ENCODE measurements around the gene CLDN15.
A peak's percentile ranks its signal among the peaks of the same experiment; 100 is the strongest.
"Not testable (repeated sequence)": the region's sequence is repeated elsewhere in the genome, so short reads cannot be mapped to it uniquely, and the experiment has no call there.

The CLDN15 gene

DNA sequence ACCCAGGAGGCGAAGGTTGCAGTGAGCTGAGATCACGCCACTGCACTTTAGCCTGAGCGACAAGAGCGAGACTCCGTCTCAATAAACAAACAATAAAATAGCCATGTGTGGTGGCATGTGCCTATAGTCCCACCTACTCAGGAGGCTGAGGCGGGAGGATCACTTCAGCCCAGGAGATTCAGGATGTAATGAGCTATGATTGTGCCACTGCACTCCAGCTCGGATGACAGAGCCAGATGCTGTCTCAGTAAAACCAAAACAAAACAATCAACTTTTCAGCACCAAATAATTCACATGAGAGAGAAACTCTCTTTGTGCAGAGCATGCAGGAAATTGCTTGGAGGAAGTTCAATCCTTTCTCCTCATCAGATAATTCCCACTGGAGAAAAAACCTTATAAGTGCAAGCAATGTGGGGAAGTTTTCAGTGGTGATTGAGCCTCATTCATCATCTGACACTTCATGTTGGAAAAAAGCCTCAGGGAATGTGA is 20.7 kb upstream of the CLDN15 start:
- H3K9me3 ChIP-seq (ENCODE audit: low read length) = no peaks in the 10 kb centered on the region
- H3K36me3 ChIP-seq (ENCODE audit: insufficient read depth, low read length) = no peaks in the 10 kb centered on the region
- H3K4me1 ChIP-seq (ENCODE audit: insufficient read depth, low read length) = no peaks in the 10 kb centered on the region
- no peak overlapping the region for H2AFZ ChIP-seq (ENCODE audit: low read depth, low read length)
- H3K27me3 ChIP-seq (ENCODE audit: insufficient read depth, low read length) = peaks cover 2% of the 10 kb centered on the region
- H3K4me3 ChIP-seq (ENCODE audit: low read length) = no peak overlapping the region

DNA sequence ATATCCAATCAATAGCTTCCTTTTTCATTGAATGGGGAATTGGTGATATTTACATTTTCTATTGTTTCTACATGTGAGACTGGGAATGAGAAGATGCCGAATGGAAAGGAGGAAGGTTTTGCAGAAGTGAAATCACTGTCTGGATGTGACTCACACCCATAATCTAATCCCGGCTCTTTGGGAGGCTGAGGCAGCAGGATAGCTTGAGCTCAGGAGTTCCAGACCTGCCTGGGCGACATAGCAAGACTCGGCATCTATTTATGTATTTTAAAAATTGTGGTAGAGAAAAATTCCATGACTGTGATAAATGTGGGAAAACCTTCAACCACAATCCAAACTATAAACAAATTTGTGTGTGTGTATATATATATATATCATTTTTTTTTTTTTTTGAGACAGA is 18.2 kb upstream of the CLDN15 start:
- Histone ChIP-seq H3K4me1 (ENCODE audit: insufficient read depth, low read length) (peaks cover 3% of the 10 kb centered on the region), H3K36me3 (ENCODE audit: insufficient read depth, low read length) (no peaks in the 10 kb centered on the region), H3K4me3 (ENCODE audit: low read length) (no peak overlapping the region), H2AFZ (ENCODE audit: low read depth, low read length) (no peak overlapping the region), H3K27me3 (ENCODE audit: insufficient read depth, low read length) (peaks cover 2% of the 10 kb centered on the region), H3K9me3 (ENCODE audit: low read length) (no peaks in the 10 kb centered on the region)

DNA sequence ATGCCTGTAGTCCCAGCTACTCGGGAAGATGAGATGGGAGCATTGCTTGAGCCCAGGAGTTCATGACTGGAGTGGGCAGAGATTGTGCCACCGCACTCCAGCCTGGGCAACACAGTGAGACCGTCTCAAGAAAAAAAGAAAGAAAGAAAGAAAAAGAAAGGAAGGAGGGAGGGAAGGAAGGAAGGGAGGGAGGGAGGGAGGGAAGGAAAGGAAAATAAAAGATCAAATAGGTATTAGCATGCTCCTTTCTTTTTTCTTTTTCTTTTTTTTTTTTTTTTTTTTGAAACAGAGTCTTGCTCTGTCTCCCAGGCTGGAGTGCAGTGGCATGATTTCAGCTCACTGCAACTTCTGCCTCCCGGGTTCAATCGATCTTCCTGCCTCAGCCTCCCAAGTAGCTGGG is 15.6 kb upstream of the CLDN15 start:
- H3K36me3 ChIP-seq (ENCODE audit: insufficient read depth, low read length); H3K27me3 ChIP-seq (ENCODE audit: insufficient read depth, low read length); H2AFZ ChIP-seq (ENCODE audit: low read depth, low read length); H3K4me1 ChIP-seq (ENCODE audit: insufficient read depth, low read length); H3K9me3 ChIP-seq (ENCODE audit: low read length); H3K4me3 ChIP-seq (ENCODE audit: low read length): not testable (repeated sequence)

DNA sequence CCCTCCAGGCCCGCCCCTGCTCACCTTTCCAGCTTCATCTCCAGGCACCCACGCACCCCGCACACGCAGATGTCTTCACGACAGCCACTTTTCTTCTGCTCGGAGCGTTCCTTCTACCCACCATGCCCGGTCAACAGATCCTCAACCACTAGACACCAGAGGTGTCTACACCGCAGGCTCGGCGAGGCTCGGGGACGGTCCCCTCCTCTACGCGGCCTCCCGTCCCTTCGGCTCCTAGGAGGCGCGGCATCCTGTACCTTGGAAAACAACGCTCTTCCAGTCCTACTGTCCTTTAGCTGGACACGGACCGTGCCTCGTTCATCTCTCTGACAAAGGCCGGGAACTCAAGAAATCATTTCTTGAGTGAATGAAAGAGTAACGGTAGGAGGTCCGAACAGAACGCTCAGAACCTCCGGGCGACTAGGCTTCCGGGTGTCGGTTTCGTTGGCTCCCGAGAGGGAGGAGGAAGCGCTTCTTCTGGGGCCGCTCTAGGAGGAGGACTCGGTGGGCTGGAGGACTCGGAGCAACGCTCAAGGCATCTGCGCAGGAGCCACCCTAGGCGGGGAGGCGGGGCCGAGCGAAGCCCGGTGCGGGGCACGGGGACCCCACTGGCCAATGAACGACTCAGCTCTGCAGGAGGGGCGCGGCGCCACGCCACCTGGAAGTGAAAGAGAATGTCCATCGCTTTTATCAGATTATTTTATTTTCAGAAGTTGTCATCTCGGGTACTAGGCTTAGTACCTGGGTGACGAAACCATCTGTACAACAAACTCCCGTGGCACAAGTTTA is 14.5 kb upstream of the CLDN15 start:
- H2AFZ ChIP-seq (ENCODE audit: low read depth, low read length) = peak overlapping the region; percentile 62
- no peaks in the 10 kb centered on the region for H3K9me3 ChIP-seq (ENCODE audit: low read length)
- H3K36me3 ChIP-seq (ENCODE audit: insufficient read depth, low read length) = peaks cover 8% of the 10 kb centered on the region
- peaks cover 2% of the 10 kb centered on the region for H3K27me3 ChIP-seq (ENCODE audit: insufficient read depth, low read length)
- peaks cover 3% of the 10 kb centered on the region for H3K4me1 ChIP-seq (ENCODE audit: insufficient read depth, low read length)
- H3K4me3 ChIP-seq (ENCODE audit: low read length) = peak overlapping the region; percentile 88

DNA sequence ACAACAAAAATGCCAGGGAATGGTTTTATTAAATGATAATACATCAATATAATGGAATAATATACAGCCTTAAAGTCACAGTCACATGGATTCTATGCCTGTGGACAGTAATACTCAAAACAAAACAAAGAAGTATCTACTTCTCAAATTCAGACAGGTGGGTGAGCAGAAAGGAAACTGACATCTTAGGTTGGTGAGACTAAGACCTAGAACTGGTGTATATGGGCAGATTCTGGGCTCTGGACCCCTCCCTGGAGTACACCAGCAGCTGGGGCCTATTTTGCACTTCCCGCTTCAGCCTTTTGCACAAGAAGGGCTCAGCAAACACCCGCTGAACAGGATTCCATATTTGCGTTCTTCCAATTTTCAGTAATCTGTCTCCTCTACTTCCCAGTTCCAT is 12.7 kb upstream of the CLDN15 start:
- Histone ChIP-seq H3K4me3 (ENCODE audit: low read length) (no peak overlapping the region), H3K36me3 (ENCODE audit: insufficient read depth, low read length) (peaks cover 8% of the 10 kb centered on the region), H2AFZ (ENCODE audit: low read depth, low read length) (no peak overlapping the region), H3K4me1 (ENCODE audit: insufficient read depth, low read length) (peaks cover 7% of the 10 kb centered on the region), H3K9me3 (ENCODE audit: low read length) (no peaks in the 10 kb centered on the region), H3K27me3 (ENCODE audit: insufficient read depth, low read length) (peaks cover 2% of the 10 kb centered on the region)

DNA sequence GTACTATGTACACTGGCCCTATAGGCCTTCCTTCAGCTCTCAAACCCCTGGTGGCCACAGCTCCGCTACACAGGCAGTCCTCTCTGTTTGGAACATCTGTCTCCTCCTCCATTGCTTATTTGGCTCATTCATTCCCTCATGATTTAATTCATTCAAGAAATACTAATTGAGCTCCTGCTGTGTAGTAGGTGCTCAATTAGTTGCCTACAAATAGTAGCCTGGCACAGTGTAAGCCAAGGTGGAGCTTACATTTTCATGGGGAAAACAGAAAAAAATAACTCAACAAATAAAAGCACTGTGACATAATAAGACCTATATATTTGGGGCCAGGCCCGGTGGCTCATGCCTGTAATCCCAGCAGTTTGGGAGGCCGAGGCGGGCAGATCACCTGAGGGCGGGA is 10.7 kb upstream of the CLDN15 start:
- no peak overlapping the region for H2AFZ ChIP-seq (ENCODE audit: low read depth, low read length)
- peaks cover 8% of the 10 kb centered on the region for H3K36me3 ChIP-seq (ENCODE audit: insufficient read depth, low read length)
- H3K4me1 ChIP-seq (ENCODE audit: insufficient read depth, low read length) = peaks cover 16% of the 10 kb centered on the region
- H3K4me3 ChIP-seq (ENCODE audit: low read length) = no peak overlapping the region
- H3K27me3 ChIP-seq (ENCODE audit: insufficient read depth, low read length) = no peaks in the 10 kb centered on the region
- H3K9me3 ChIP-seq (ENCODE audit: low read length) = no peaks in the 10 kb centered on the region

DNA sequence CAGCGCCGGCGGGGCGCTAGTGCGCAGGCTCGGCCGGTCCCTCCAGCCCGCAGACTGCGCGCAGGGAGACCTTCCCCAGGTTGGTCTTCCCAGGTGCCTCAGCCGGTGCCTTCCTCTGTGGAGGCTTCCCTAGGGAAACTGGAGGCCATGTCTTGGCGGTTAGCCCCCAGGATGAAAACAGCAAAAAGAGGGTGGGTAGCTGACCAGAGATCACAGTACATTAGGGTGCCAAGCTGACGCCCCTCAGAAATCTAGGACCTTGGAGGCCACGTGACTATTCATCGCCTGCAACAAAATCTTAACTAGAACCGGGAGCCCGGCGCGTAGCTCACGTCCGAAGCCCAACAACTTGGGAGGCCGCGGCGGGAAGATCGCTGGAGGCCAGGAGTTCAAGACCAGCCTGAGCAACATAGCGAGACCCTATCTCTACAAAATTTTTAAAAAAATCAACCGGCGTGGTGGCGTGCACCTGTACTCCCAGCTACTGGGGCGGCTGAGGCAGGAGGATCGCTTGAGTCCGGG is 7.6 kb upstream of the CLDN15 start:
- peaks cover 13% of the 10 kb centered on the region for H3K4me1 ChIP-seq (ENCODE audit: insufficient read depth, low read length)
- H3K4me3 ChIP-seq (ENCODE audit: low read length) = peak overlapping the region; percentile 79
- H3K36me3 ChIP-seq (ENCODE audit: insufficient read depth, low read length) = peaks cover 14% of the 10 kb centered on the region
- H3K27me3 ChIP-seq (ENCODE audit: insufficient read depth, low read length) = no peaks in the 10 kb centered on the region
- H3K9me3 ChIP-seq (ENCODE audit: low read length) = no peaks in the 10 kb centered on the region
- peak overlapping the region; percentile 44 for H2AFZ ChIP-seq (ENCODE audit: low read depth, low read length)

DNA sequence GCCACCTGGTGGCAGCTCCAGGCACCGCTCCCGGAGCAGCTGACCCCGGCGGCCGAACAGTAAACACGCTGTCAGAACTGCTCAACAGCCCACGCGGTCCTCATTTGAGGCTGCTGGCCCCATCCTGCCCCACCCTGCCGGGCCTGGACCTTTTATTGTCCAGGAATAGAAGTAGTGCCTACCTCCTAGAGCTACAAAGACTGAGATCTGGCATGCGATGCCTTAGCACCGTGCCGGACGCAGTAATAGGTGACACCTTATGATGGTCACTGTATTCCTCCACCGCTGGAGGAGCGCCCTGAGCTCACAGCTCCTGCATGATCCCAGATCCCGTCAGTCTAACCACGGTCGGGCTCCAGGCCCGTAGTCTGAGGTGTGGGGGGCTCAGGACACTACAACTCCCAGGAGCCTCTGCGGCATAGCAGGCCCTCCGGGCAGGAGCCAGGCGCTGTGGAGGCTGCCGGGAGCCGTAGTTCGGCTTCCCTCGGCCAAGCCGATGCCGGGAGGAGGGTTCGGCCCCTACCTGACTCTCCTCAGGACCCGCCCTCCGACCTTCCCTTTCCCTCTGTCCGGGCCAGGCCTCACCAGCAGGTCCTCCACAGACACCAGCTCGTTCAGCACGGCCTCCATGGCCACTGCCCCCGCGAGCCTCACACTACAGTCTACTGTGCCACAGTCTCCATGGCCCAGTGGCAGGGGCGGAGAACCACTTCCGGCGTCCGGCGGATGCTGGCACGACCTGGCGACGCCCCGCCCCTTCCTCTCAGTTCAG is 7.0 kb upstream of the CLDN15 start, which contains the start of gene FIS1:
Gene FIS1 (minus strand): TSS at position 707 of the 772 bp plus-strand sequence. CDS start 77 bp downstream, at position 630.
- peaks cover 13% of the 10 kb centered on the region for H3K4me1 ChIP-seq (ENCODE audit: insufficient read depth, low read length)
- H3K27me3 ChIP-seq (ENCODE audit: insufficient read depth, low read length) = no peaks in the 10 kb centered on the region

DNA sequence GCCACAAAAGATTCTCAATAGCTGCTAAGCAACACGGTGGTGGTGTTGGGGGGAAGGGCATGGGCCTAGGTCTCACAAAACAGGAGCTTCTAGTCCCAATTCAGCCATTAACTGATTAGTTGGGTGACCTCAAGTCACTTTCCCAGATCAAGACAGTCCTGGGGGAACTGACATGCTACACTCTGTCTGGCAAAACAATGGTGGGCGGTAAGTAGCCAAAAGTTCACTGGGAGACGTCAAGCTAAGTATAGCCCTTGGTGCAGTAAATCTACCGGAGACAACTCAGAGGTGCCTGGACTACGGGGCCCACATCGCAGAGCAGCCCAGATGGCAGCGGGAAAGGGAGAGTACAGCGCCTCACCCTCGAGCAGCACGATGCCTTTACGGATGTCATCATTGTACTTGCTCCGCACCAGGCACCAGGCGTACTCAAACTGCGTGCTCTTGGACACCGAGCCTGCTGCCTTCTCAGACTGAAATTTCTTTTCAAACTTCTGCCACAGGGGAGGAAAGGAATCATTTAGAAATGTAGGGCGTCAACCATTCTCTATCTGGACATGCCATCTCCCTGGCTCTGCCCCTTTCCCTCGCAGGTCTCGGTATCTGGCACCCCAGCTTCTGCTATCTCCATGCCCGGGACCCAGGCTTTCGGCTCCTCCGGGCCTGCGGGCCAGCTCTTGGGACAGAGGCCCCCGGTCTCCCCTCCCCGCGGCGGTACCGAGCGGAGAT is 6.2 kb upstream of the CLDN15 start:
- Histone ChIP-seq H3K4me3 (ENCODE audit: low read length) (peak overlapping the region; percentile 79), H3K9me3 (ENCODE audit: low read length) (no peaks in the 10 kb centered on the region), H3K27me3 (ENCODE audit: insufficient read depth, low read length) (no peaks in the 10 kb centered on the region), H3K36me3 (ENCODE audit: insufficient read depth, low read length) (peaks cover 25% of the 10 kb centered on the region), H3K4me1 (ENCODE audit: insufficient read depth, low read length) (peaks cover 13% of the 10 kb centered on the region), H2AFZ (ENCODE audit: low read depth, low read length) (no peak overlapping the region)

More for the DNA sequence above, 7.0 kb upstream of the CLDN15 start, which contains the start of gene FIS1:
- H2AFZ ChIP-seq (ENCODE audit: low read depth, low read length) = peak within 1 kb of the TSS; percentile 44
- H3K36me3 ChIP-seq (ENCODE audit: insufficient read depth, low read length) = peaks cover 17% of the 10 kb centered on the region
- H3K4me3 ChIP-seq (ENCODE audit: low read length) = peak within 1 kb of the TSS; percentile 79
- no peaks in the 10 kb centered on the region for H3K9me3 ChIP-seq (ENCODE audit: low read length)

DNA sequence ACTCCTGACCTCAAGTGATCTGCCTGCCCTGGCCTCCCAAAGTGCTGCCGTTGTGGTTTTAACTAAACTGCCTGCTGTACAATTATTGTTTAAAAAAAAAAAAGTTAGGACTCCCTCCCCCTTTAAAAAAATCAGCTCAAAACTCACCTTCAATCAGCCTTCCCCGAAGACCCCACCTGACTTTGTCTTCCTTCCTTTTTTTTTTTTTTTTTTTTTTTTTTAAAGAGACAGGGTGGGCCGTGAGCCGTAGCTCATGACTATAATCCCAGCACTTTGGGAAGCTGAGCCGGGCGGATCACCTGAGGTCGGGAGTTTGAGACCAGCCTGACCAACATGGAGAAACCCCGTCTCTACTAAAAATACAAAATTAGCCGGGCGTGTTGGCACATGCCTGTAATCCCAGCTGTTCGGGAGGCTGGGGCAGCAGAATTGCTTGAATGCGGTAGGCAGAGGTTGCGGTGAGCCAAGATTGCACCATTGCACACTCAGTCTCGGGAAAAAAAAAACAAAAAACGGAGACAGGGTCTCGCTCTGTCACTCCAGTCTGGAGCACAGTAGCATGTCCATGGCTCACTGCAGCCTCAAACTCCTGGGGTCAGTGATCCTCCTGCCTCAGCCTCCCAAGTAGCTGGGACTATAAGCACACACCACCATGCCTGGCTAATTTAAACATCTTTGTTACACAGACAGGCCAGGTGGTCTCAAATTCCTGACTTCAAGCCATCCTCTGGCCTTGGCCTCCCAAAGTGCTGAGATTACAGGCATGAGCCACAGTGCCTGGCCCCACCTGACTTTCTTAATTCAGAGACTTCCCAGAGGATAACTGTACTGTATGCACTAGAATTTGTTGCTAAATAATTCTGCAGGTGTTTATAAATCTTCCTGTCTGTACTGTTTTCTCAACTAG is 4.1 kb upstream of the CLDN15 start:
- Histone ChIP-seq H3K4me1 (ENCODE audit: insufficient read depth, low read length) (peaks cover 13% of the 10 kb centered on the region), H3K36me3 (ENCODE audit: insufficient read depth, low read length) (peaks cover 29% of the 10 kb centered on the region), H3K4me3 (ENCODE audit: low read length) (no peak overlapping the region)

DNA sequence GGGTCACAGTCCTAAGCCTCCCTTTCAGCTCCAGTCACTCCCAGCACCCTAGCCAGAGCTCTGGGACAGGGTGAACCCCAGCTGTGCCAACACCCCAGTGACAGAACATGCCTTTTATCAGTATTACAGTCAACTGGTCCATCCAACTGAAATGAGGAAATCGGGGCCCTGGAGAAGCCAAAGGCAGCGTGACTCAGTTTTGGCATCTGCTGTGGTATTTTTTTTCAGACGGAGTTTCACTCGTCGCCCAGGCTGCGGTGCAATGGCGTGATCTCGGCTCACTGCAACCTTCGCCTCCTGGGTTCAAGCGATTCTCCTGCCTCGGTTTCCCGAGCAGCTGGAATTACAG is 3.4 kb upstream of the CLDN15 start:
- Histone ChIP-seq H2AFZ (ENCODE audit: low read depth, low read length) (no peak overlapping the region), H3K36me3 (ENCODE audit: insufficient read depth, low read length) (peaks cover 29% of the 10 kb centered on the region), H3K27me3 (ENCODE audit: insufficient read depth, low read length) (no peaks in the 10 kb centered on the region), H3K4me1 (ENCODE audit: insufficient read depth, low read length) (peaks cover 13% of the 10 kb centered on the region), H3K9me3 (ENCODE audit: low read length) (no peaks in the 10 kb centered on the region), H3K4me3 (ENCODE audit: low read length) (no peak overlapping the region)

More for the DNA sequence above, 4.1 kb upstream of the CLDN15 start:
- H2AFZ ChIP-seq (ENCODE audit: low read depth, low read length) = no peak overlapping the region
- H3K9me3 ChIP-seq (ENCODE audit: low read length) = no peaks in the 10 kb centered on the region
- no peaks in the 10 kb centered on the region for H3K27me3 ChIP-seq (ENCODE audit: insufficient read depth, low read length)

All from neuron (in vitro differentiated cells).